WI38 (cell line): ENCODE measurements around the gene EXOC4.

ENCODE experiments used
- H3K4me3 ChIP-seq: 2 replicates; pipeline ENCODE4 v1.5.1; 2011; ENCODE audit warnings: low read depth, mild to moderate bottlenecking, control low read depth, low read length
- TF ChIP-seq, protein P1 (sequence below): IDR thresholded peaks from 2 replicates; pipeline ENCODE4 v1.5.1; 2012; ENCODE audit warnings: low read depth, mild to moderate bottlenecking, control low read depth, low read length

EXOC4 gene

DNA sequence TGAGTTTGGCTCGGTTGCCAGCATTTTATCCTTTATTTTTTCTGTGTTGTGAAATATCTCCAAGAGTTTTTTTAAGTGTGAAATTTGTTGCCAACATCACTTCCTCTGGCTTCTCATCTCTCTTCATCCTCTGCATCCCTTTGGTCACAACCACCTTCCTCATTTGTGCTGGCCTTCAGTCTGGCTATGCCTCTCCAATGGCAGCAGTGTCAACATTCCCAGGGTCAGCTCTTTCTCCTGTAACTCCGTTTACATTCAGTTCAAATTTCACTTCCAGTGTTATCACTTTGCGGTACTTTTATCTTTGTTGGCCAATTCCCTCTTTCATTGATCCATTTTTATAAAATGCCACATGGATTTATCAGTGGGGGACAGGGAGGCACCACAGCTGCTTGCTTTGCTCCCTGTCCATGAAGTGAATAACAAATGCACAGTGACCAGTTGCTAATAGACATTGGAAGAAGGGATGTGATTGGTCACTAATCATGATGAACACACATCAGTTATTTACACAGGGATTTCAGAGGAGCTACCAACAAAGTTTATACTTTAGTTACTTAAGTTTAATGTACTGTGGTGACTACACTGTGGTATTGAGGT is 562.8 kb downstream of the EXOC4 start:
- TF ChIP-seq, protein P1, sequence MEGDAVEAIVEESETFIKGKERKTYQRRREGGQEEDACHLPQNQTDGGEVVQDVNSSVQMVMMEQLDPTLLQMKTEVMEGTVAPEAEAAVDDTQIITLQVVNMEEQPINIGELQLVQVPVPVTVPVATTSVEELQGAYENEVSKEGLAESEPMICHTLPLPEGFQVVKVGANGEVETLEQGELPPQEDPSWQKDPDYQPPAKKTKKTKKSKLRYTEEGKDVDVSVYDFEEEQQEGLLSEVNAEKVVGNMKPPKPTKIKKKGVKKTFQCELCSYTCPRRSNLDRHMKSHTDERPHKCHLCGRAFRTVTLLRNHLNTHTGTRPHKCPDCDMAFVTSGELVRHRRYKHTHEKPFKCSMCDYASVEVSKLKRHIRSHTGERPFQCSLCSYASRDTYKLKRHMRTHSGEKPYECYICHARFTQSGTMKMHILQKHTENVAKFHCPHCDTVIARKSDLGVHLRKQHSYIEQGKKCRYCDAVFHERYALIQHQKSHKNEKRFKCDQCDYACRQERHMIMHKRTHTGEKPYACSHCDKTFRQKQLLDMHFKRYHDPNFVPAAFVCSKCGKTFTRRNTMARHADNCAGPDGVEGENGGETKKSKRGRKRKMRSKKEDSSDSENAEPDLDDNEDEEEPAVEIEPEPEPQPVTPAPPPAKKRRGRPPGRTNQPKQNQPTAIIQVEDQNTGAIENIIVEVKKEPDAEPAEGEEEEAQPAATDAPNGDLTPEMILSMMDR = no peak
- H3K4me3 ChIP-seq = no peak overlapping the region

DNA sequence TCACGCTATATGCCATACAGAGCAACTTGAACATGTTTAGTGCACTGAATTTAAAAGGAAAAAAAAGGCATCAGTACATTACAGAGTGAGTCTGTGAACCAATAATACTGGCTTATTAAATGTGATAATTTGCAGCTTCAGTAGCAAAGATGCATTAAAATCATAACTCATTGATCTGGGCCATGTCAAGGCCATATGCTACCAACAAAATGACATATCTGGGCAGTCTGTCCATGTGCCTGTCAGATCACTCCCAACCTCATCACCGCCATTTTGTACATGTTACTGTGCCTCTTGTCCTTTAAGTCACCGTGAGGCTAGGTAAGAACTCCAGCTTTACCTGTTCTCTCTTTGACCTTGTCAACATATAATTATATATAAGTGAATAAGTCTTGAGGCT is 566.8 kb downstream of the EXOC4 start:
- no peak overlapping the region for H3K4me3 ChIP-seq
- TF ChIP-seq, protein P1 = no peak

DNA sequence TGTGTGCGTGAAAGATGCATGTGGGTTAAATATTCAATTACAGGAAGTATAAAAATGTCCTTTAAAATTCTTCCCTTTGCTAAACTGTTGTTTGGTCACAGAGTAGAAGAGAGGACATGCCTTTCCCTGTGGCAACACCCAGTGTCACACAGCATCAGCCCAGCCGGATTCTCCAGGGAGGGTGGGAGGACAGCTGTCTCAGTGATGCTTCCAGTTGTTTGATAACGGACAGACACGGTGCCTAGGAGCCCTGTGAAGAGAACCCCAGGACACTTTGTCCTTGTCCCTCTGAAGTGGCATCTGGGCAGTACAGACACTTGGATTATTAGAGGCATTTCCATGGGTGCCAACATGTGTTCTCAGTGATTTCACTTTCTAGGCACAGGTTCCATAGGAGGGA is 567.7 kb downstream of the EXOC4 start:
- no peak overlapping the region for H3K4me3 ChIP-seq
- TF ChIP-seq, protein P1 = no peak

DNA sequence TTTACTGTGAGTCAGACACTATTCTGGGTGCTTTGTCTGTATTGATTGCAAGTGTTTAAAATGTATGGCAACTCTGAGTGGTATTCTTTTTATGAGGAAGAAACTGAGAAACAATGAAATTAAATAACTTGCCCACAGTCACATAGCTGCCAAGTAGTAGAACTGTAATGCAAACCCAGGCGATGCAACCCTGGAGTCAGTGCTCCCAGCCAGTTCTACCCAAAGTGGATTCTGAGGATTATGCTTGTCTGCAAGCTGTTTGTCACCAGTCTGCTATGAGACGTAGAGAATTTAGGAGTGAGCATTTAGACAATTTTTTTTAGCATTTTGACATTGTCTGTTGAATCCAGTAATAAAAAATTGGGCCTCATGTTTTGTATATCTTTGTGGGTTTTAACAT is 568.3 kb downstream of the EXOC4 start:
- TF ChIP-seq, protein P1 = no peak
- H3K4me3 ChIP-seq = no peak overlapping the region

DNA sequence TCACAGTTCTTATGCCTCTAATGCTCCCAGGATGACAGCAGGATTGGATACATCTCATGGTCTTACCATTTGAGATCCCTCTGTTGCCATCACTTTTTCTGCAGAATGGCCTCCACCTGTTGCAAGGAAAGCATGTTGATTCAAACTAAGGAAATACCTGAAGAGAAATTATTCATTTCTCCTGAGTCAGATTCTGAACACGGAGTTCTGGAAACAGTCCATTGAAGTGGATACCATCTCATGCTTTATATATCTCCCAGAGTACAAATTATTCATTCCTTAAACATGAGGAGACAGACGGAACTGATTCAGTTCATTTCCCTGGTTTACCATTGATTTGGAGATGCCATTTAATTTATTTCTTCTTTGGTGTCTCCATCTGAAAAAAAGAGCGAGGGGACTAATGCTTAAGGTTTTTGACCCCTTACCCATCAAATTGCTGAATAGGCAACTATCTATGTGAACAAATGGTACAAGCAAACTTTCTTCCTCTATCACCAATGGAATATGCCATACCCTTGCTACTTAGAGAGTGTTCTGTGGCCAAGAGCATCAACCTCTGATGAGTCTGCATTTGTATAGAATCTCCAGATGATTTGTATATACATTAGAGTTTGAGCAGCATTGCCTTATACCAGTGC is 569.2 kb downstream of the EXOC4 start:
- no peak overlapping the region for H3K4me3 ChIP-seq
- TF ChIP-seq, protein P1 = no peak

DNA sequence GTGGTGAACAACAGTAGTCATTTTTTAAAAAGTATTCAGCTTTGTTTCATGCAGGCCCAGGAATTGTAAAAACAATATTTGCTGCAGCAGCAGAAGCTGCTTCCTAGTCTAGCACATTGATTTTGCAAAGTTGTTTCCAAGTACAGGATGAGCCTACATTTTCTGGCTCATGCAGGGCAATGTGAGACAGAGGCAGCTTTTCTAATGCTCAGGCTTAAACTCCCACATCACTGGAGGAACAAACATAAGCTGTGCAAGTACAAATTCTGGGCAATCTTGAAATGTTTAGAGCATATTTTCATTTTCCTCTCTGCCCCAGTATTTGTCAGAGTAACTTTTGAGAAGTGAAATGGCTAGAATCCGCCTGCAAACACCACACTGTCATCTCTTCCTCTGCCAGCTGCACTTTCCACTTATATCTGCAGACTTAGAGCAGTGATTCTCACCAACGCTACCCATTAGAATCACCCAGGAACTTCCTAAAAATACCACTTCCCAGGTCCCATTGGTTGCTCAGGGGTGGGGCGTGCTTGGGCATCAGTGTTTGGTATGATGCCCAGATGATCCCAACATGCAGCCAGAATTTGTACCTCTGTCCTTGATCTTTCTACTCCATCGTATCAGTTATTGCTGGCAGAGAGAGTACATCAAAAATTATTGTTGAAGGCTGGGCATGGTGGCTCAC is 570.1 kb downstream of the EXOC4 start:
- TF ChIP-seq, protein P1 = no peak
- no peak overlapping the region for H3K4me3 ChIP-seq

DNA sequence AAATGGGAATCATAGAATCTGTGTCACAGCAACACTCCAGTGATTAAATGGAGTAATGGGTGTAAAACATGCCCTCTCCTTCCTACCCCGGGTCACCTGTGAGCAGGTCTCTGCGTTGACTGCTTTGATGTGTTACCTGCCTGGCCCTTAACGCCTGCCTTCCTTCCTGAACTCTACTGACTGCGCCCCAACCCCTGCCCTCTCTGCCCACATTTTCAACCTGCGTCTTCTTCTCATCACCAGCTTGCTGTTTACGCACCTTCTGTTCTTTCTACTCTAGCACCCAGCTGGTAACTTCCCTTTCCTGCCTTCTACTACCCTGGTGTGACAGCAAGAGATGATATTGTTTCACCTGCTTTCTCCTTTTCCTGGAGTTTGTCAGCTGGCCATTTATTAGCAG is 571.3 kb downstream of the EXOC4 start:
- TF ChIP-seq, protein P1 = no peak
- no peak overlapping the region for H3K4me3 ChIP-seq
